ENCODE data around the gene HOXC4.
A peak's percentile ranks its signal among the peaks of the same experiment; 100 is the strongest.

The HOXC4 gene

GRCh38 chr12:54030889-54031471 is 22.7 kb upstream of the HOXC4 start:
- H3K4me3 ChIP-seq (ENCODE audit: low read depth, low read length), result peak overlapping the region; percentile 34
- DNase-seq (ENCODE audit: low read depth, low spot score), result no peak
- ChIA-PET CTCF (interaction anchor here (1.4 to 23.4 kb wide), 15 partner anchors 9 to 284 kb away, joined by 4 to 908 read pairs (median 16); partner anchors contain the start of genes HOXC10, HOXC4, HOXC8 and HOXC9), POLR2A (interaction anchor here (0.7 to 5.0 kb wide), 8 partner anchors 14 to 170 kb away, joined by 3 to 34 read pairs (median 4); partner anchors contain the start of genes HOXC10, HOXC8 and HOXC9)
- TF ChIP-seq CTCF (IDR thresholded peaks at IDR 0.05; ENCODE audit: insufficient read depth, low read length, missing control alignments), result no peak

DNA sequence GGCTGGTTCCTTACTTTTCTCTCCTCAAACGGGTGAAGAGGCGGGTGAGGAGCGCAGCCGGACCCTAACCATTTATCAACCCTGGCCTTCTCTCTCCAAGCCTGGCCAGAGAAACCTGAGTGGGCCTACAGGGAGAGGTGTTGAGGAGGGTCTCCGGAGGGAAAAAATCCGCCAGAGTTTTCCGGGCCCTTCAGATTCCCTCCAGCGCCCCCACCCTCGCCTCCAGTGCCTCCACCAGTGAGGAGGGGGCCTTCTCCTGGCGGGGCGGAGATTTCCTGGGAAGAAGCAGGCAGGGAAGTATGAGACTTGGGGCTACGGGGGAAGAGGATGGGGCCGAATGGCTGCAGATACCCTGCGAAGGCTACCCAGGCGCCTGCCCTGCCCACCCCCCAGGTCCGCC is 22.2 kb upstream of the HOXC4 start:
- DNase-seq (ENCODE audit: low read depth, low spot score), result no peak
- CTCF ChIA-PET, result interaction anchor here (1.0 to 23.4 kb wide), 19 partner anchors 9 to 286 kb away, joined by 3 to 908 read pairs (median 12); partner anchors contain the start of genes HOXC10, HOXC4, HOXC8 and HOXC9
- POLR2A ChIA-PET, result interaction anchor here (0.7 to 5.0 kb wide), 8 partner anchors 15 to 170 kb away, joined by 3 to 34 read pairs (median 4); partner anchors contain the start of genes HOXC10, HOXC8 and HOXC9
- H3K4me3 ChIP-seq (ENCODE audit: low read depth, low read length), result peak overlapping the region; percentile 34; the same call in 1 of the 2 replicates
- no peak for TF ChIP-seq CTCF (IDR thresholded peaks at IDR 0.05; ENCODE audit: insufficient read depth, low read length, missing control alignments)

GRCh38 chr12:54032086-54032619 is 21.5 kb upstream of the HOXC4 start:
- TF ChIP-seq CTCF (IDR thresholded peaks at IDR 0.05; ENCODE audit: insufficient read depth, low read length, missing control alignments), result no peak
- H3K4me3 ChIP-seq (ENCODE audit: low read depth, low read length), result no peak overlapping the region
- ChIA-PET POLR2A (interaction anchor here (0.6 to 5.0 kb wide), 11 partner anchors 9 to 176 kb away, joined by 3 to 34 read pairs (median 4); partner anchors contain the start of genes HOXC8 and SMUG1), CTCF (interaction anchor here (0.6 to 23.4 kb wide), 33 partner anchors 9 to 295 kb away, joined by 3 to 908 read pairs (median 5); partner anchors contain the start of genes HOXC10, HOXC4, HOXC8 and HOXC9)
- no peak for DNase-seq (ENCODE audit: low read depth, low spot score)

DNA sequence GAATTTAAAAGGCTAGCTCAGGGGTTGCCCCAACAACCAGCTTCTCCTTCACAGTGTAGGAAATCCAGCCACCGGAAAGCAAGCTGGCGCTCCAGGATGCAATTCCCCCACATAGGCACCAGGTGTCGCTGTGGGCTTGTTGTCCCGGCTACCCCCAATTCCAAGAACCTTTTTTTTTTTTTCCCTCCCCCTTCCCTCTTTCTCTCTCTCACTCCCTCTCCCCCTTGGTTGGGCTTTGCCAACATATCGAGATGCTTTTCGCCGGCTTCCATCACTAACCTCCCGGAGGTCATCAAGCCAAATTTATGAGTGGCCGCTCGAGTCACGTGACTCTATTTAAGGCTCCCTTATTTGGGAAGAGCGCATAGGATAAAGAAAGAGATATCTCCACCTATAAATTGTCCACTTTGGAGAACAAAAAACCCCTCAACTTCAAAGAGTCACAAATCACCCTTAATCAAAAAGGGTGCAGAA is 21.0 kb upstream of the HOXC4 start, which contains the start of gene HOXC5:
Gene HOXC5 (plus strand): TSS at position 424 of the 474 bp plus-strand sequence. CDS start 73 bp downstream, outside the sequence.
- POLR2A ChIA-PET, result interaction anchor here (0.6 to 5.0 kb wide), 10 partner anchors 10 to 175 kb away, joined by 3 to 34 read pairs (median 4); partner anchors contain the start of genes HOXC8 and SMUG1
- peak within 1 kb of the TSS; percentile 49 for H3K4me3 ChIP-seq (ENCODE audit: low read depth, low read length)
- TF ChIP-seq CTCF (IDR thresholded peaks at IDR 0.05; ENCODE audit: insufficient read depth, low read length, missing control alignments), result peak; percentile 86
- DNase-seq (ENCODE audit: low read depth, low spot score), result no peak
- CTCF ChIA-PET, result interaction anchor here (0.6 to 23.4 kb wide), 35 partner anchors 8 to 294 kb away, joined by 3 to 908 read pairs (median 4); partner anchors contain the start of genes HOXC10, HOXC4, HOXC8 and HOXC9

DNA sequence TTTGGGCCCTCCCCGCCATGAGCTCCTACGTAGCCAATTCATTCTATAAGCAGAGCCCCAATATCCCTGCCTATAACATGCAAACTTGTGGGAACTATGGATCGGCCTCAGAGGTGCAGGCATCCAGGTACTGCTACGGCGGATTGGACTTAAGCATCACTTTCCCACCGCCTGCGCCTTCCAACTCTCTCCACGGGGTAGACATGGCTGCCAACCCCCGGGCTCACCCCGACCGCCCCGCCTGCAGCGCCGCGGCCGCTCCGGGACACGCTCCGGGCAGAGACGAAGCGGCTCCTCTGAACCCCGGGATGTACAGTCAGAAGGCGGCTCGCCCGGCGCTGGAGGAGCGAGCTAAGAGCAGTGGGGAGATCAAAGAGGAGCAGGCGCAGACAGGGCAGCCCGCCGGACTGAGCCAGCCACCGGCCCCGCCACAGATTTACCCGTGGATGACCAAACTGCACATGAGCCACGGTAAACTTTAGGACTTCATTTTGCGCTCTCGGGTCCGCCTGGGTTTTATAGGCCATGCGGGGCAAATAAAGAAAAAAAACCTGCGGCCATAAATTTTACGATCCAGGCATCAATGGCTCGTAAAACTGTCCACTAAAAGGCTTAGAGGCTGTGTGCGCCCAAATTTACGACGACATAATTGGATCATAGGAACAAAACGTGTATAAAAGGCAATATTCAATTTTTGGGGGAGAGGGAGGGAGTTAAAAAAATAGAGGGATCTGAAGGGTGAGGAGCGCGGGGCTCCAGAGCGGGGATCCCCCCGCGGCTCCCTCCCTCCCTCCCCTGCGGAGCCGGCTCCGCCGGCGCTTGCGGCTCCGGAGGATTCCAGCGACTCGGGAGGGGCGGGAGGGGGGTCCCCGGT is 20.3 kb upstream of the HOXC4 start:
- POLR2A ChIA-PET, result interaction anchor here (0.7 to 5.0 kb wide), 9 partner anchors 11 to 174 kb away, joined by 3 to 34 read pairs (median 4); partner anchors contain the start of genes HOXC8 and SMUG1
- H3K4me3 ChIP-seq (ENCODE audit: low read depth, low read length), result peak overlapping the region; percentile 49
- CTCF ChIA-PET, result interaction anchor here (0.7 to 23.4 kb wide), 28 partner anchors 8 to 294 kb away, joined by 3 to 908 read pairs (median 5); partner anchors contain the start of genes HOXC10, HOXC4, HOXC8 and HOXC9
- DNase-seq (ENCODE audit: low read depth, low spot score), result no peak
- TF ChIP-seq CTCF (IDR thresholded peaks at IDR 0.05; ENCODE audit: insufficient read depth, low read length, missing control alignments), result no peak

All from AG04449 (cell line).